Right lobe of liver (tissue), 4 donors: ENCODE measurements around the gene RAG1.

Experiments
- CTCF ChIP-seq, 4 donors: fragments of 200-600 bp in 3 of 4; fragments of 450-650 bp in 1 of 4; IDR thresholded peaks; one replicate each; pipeline versions ENCODE4 v1.5.1 to v1.8.0; 2016 to 2022; ENCODE audit warnings: antibody characterized with exemption in 4 of 4, mild to moderate bottlenecking in 2 of 4
- POLR2A ChIP-seq: fragments of 450-650 bp; IDR thresholded peaks from one replicate; pipeline ENCODE4 v1.6.1; 2017; ENCODE audit warnings: antibody characterized with exemption, mild to moderate bottlenecking
- donor health status: DM: no; HTN: no; CAD: no.
- donor health status: DM: no; HTN: no; CAD: no.
- donor health status: DM: no; HTN: yes; CAD: no.

GRCh38 chr11:36601155-36601554, 33.3 kb downstream of the RAG1 start:
- TF ChIP-seq CTCF (IDR thresholded peaks at IDR 0.05), result no peak
- TF ChIP-seq POLR2A, result no peak
